Panc1 (cell line): ENCODE data around the gene MPPED2.

Experiments used
- TCF7L2 ChIP-seq: IDR thresholded peaks from 2 replicates; pipeline ENCODE4 v1.6.1; 2011; ENCODE audit warnings: mild to moderate bottlenecking, low read depth, low read length, inconsistent platforms
- TF ChIP-seq, protein P1 (sequence below): fragments of 450-650 bp; IDR thresholded peaks from 2 replicates; pipeline ENCODE4 v1.5.1; 2017; ENCODE audit warnings: mild to moderate bottlenecking

DNA sequence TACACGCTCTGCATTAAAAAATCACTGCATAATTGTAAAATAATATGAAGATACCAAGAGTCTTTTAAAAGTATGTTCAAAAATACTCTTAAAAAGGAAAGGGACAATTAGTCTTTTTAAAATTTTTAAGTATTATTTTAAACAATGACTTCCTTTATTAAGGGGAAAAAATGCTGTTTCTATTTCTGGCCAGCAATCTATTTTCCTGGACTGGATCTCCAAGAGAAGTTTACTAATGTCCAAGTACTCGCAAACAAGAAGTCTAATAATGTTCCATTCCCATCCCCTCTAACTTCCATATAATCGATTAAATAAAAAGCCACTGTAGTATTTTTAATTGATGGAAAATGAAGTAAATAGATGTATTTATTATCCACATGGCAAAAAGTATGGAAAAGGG lies 123.7 kb downstream of the MPPED2 start:
- TF ChIP-seq, protein P1, sequence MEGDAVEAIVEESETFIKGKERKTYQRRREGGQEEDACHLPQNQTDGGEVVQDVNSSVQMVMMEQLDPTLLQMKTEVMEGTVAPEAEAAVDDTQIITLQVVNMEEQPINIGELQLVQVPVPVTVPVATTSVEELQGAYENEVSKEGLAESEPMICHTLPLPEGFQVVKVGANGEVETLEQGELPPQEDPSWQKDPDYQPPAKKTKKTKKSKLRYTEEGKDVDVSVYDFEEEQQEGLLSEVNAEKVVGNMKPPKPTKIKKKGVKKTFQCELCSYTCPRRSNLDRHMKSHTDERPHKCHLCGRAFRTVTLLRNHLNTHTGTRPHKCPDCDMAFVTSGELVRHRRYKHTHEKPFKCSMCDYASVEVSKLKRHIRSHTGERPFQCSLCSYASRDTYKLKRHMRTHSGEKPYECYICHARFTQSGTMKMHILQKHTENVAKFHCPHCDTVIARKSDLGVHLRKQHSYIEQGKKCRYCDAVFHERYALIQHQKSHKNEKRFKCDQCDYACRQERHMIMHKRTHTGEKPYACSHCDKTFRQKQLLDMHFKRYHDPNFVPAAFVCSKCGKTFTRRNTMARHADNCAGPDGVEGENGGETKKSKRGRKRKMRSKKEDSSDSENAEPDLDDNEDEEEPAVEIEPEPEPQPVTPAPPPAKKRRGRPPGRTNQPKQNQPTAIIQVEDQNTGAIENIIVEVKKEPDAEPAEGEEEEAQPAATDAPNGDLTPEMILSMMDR: no peak
- no peak for TF ChIP-seq TCF7L2
